Calu3 (cell line): Measurements from ENCODE around the gene COL20A1. TPM values are rescaled to one million over a fixed set of nuclear protein-coding genes. Genes with fewer than 3 reads are reported as not detected.
"Not testable (repeated sequence)": the region's sequence is repeated elsewhere in the genome, so short reads cannot be mapped to it uniquely, and the experiment has no call there.

Source experiments
- BruUV-seq: library from RNA; stranded (reverse); fragments of 400-500 nt; replicated peaks from 2 replicates; lab custom pipeline; 2021; lab: Mats Ljungman, UMichigan
- CTCF ChIA-PET: fragments of 300-600 bp; sonication (Branson Sonifier 250); formaldehyde crosslinking; loops from one replicate; lab custom pipeline; 2022; ENCODE audit warnings: antibody characterized with exemption; lab: Charles Lee
- DNase-seq: peaks from one replicate; pipeline ENCODE4 v3.0.0; 2022
- H3K27ac Mint-ChIP-seq: one replicate; pipeline ENCODE4 v1.8.0; 2022; ENCODE audit warnings: mixed read lengths; ENCODE audit not compliant: unreplicated experiment
- H3K27me3 Mint-ChIP-seq: one replicate; pipeline ENCODE4 v1.8.0; 2022; ENCODE audit warnings: mixed read lengths; ENCODE audit not compliant: unreplicated experiment
- H3K36me3 Mint-ChIP-seq: one replicate; pipeline ENCODE4 v1.8.0; 2022; ENCODE audit warnings: mild to moderate bottlenecking, moderate library complexity, mixed read lengths; ENCODE audit not compliant: insufficient read depth, unreplicated experiment
- H3K4me1 Mint-ChIP-seq: one replicate; pipeline ENCODE4 v1.8.0; 2022; ENCODE audit warnings: mild to moderate bottlenecking, low read depth, mixed read lengths; ENCODE audit not compliant: unreplicated experiment
- H3K4me3 Mint-ChIP-seq: one replicate; pipeline ENCODE4 v1.8.0; 2022; ENCODE audit warnings: mild to moderate bottlenecking, low read depth, moderate library complexity, mixed read lengths; ENCODE audit not compliant: unreplicated experiment
- H3K9me3 Mint-ChIP-seq: one replicate; pipeline ENCODE4 v1.8.0; 2022; ENCODE audit warnings: low read depth, mixed read lengths; ENCODE audit not compliant: unreplicated experiment
- CTCF ChIP-seq: fragments of 200-600 bp; IDR thresholded peaks from one replicate; pipeline ENCODE4 v1.8.0; 2022; ENCODE audit warnings: antibody characterized with exemption; ENCODE audit not compliant: unreplicated experiment
- intact Hi-C: fragments of 100-400 bp; cut with micrococcal nuclease; formaldehyde crosslinking; loops from one replicate; pipeline ENCODE4 v1.10.0; 2022; ENCODE audit not compliant: unreplicated experiment
- total RNA-seq: library from RNA; stranded (reverse); gene quantifications from 2 replicates; pipeline ENCODE4 v1.2.3, GENCODE V29; 2022

The COL20A1 gene
- total RNA-seq, 1 experiment from 2014 or later = not detected

GRCh38 chr20:63337786-63338420 lies 44.9 kb downstream of the COL20A1 start:
- BruUV-seq = no TSS peak
- H3K4me1 Mint-ChIP-seq = no peaks in the 10 kb centered on the region
- H3K9me3 Mint-ChIP-seq = peaks cover 2% of the 10 kb centered on the region
- intact Hi-C loops = no loop called here
- no peak overlapping the region for H3K4me3 Mint-ChIP-seq
- H3K27me3 Mint-ChIP-seq = peaks cover 93% of the 10 kb centered on the region
- CTCF ChIA-PET = interaction anchor here (1.3 kb wide), 1 partner anchor 44 kb away, joined by 4 read pairs; no protein-coding TSS in a partner anchor
- DNase-seq = no peak
- no peak overlapping the region for H3K27ac Mint-ChIP-seq
- peaks cover 10% of the 10 kb centered on the region for H3K36me3 Mint-ChIP-seq
- TF ChIP-seq CTCF = no peak

GRCh38 chr20:63339154-63340094 lies 46.4 kb downstream of the COL20A1 start:
- H3K4me1 Mint-ChIP-seq, DNase-seq, H3K4me3 Mint-ChIP-seq, H3K9me3 Mint-ChIP-seq, CTCF ChIA-PET, H3K36me3 Mint-ChIP-seq, BruUV-seq, H3K27ac Mint-ChIP-seq, intact Hi-C loops: not testable (repeated sequence)
- H3K27me3 Mint-ChIP-seq = peaks cover 93% of the 10 kb centered on the region

- BruUV-seq, H3K4me3 Mint-ChIP-seq, intact Hi-C loops, H3K9me3 Mint-ChIP-seq, CTCF ChIA-PET, H3K4me1 Mint-ChIP-seq, DNase-seq, H3K36me3 Mint-ChIP-seq, H3K27ac Mint-ChIP-seq: not testable (repeated sequence)
- peaks cover 93% of the 10 kb centered on the region for H3K27me3 Mint-ChIP-seq
These were observed 47.2 kb downstream of the COL20A1 start for GRCh38 chr20:63340158-63340688.

- no TSS peak for BruUV-seq
These were observed 49.8 kb downstream of the COL20A1 start for GRCh38 chr20:63342561-63343459.

More at GRCh38 chr20:63342561-63343459, 49.8 kb downstream of the COL20A1 start:
- Mint-ChIP-seq H3K9me3 (no peaks in the 10 kb centered on the region), H3K27me3 (peaks cover 85% of the 10 kb centered on the region), H3K4me3 (no peak overlapping the region), H3K27ac (no peak overlapping the region), H3K4me1 (no peaks in the 10 kb centered on the region), H3K36me3 (peaks cover 5% of the 10 kb centered on the region)
- intact Hi-C loops = no loop called here
- no peak for TF ChIP-seq CTCF
- DNase-seq = no peak
- CTCF ChIA-PET = no interaction called here
